Measurements from ENCODE around the gene FNIP1.
"Not testable (repeated sequence)": the region's sequence is repeated elsewhere in the genome, so short reads cannot be mapped to it uniquely, and the experiment has no call there.

FNIP1 gene

GRCh38 chr5:131634996-131635683 is 161.7 kb downstream of the FNIP1 start, which contains the start of gene RAPGEF6:
Gene RAPGEF6 (minus strand): TSS chr5:131635229. CDS start chr5:131635030, 199 bp downstream.
- DNase-seq, result peak; percentile 99

GRCh38 chr5:131634666-131634995 is 162.2 kb downstream of the FNIP1 start:
- DNase-seq, result peak; percentile 74

DNA sequence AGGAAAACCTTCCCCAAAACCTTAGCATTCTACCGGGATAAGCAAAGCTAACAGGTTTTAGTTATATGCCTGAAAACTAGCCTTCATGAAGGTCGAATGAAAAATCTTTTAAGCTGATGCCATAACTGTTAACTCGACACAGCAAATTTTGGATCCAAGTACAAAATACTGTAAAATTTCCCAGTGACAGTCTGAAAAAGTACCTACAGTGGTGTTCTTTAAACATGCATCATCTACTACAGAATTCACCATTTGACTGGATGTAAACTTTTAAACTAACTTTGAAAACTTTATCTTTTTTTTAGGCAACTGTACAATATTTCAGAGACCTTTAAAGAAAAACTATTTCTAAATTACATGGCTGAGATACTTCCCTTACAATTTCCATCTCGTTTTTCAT is 162.6 kb downstream of the FNIP1 start:
- no peak for DNase-seq

DNA sequence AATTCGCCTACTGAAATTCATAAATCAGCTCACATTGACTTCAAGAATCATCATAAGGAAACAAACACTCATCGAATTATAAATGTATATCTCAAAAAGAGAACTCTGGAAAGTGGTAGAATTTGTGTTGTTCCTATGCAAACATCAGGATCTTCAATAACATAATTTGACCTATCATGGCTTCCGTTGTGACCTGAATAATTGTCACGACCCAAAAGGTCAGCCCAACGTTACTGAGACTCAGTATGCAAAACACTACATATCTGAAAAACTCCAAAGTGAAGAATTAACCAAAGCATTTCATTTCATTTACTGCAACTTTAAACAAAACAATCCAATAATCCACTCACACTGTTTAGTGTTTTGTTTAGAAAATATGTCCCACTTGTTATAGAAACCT is 163.0 kb downstream of the FNIP1 start:
- DNase-seq, result no peak

DNA sequence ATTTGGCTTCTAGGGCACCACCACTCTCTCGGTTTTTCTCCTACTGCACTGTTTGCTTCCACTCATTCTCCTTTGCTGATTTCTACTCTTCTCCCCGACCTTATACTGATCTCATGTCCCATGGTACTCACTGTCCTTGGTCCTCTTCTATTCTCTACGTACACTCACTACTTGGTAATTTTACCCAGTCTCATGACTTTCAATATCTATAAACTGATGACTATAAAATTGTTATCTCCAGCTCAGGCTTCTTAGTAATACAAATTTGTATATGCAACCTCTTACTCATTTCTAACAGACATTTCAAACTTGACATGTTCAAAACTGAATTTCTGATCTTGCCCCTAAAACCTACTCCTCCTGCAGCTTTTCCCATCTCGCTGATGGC is 165.9 kb downstream of the FNIP1 start:
- DNase-seq, result no peak

DNA sequence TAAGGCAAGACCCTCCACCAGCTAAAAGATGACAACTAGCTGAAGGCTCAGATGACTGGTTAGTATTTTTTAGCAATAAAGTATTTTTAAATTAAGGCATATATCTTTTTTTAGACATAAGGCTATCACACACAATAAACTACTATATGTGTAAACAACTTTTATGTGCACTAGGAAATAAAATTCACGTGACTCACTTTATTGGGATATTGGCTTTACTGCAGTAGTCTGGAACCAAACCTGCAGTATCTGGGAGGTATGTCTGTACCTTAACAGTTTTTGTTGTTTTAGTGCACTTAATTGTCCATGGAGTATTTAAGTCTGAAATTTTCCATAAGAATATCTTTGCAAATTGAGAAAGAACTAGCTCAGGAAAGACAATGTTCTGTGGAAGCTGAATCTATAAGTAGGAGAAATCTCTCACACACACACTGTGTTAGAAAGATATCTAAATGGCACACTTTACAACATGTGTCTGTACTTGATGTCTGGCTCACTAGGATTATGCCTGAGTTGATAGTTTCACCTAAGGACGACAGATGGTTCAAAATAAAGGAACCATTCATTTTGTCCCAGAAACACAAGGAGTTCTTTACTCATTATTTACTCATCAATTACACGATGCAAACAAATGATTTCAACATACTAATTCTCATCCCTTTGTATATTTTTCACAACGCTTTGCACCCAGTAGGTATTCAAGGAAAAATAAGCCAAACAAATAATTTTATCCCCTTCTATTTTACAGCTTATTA is 166.4 kb downstream of the FNIP1 start:
- no peak for DNase-seq

- no peak for DNase-seq
Observed at GRCh38 chr5:131628990-131629389, 167.8 kb downstream of the FNIP1 start.

DNA sequence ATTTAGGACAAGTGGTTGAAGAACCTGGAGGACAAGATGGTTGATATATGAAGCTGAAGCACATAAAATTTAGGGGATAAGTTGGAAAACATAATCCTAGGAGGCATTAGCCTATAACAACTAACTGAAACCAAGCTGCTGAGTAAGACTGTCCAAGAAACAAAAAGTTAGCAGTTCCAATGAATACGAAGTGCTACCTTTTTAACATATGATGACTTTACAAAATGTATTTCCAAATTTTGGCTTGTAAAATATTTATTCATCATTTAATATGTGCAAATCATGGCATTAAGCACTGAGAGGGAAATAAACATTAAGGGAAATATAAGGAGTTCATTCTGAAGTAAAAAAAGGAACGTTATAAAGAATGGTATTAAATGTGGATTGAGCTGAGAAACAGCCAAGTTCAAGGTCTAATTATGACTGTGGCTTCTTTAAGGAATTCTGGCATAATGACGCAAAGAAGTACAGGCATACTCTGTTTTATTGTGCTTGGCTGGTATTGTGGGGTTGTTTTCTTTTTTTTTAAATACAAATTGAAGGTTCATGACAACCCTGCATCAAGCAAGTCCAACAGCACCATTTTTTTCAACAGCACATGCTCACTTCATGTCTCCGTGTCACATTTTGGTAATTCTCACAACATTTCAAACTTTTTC is 169.5 kb downstream of the FNIP1 start:
- DNase-seq, result no peak

- DNase-seq, result no peak
Observed at GRCh38 chr5:131622633-131623032, 174.2 kb downstream of the FNIP1 start.

GRCh38 chr5:131621164-131621563 is 175.7 kb downstream of the FNIP1 start:
- not testable (repeated sequence) for DNase-seq

- no peak for DNase-seq
Observed at GRCh38 chr5:131619102-131619501, 177.7 kb downstream of the FNIP1 start.

GRCh38 chr5:131617140-131617822 is 179.5 kb downstream of the FNIP1 start:
- no peak for DNase-seq

DNA sequence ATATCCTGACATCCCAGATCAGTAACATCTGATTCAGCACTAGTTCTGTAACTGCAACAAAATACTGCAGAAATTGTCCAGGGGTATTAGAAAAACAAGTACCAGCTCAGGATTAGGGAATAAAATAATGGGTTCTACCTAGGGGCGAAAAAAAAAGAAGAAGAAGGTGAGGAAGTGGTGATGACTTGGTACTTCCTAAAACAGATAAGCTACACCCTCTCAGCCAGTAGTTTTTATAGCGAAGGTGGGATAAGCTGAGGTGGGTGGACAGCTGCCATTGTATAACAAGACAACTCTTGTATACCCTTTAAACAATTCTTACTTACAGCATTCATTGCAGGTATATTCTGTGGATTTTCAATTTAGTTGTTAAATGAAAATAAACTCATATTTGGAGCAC is 180.9 kb downstream of the FNIP1 start:
- no peak for DNase-seq

GRCh38 chr5:131613423-131613822 is 183.4 kb downstream of the FNIP1 start:
- DNase-seq, result no peak

DNA sequence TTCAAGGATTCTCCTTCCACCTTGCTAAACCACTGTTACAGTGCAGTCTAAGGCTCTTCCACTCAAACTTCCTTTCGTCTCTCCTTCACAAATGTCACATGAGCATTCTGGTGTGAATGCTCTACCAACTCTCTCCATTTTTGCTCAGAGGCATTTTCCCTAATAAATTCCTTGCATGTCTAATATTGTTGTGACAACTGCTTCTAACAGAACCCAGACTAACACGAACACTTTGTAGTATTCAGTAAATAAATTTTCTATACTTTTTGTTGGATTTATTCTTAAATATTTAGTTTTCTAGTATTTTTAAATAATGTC is 185.8 kb downstream of the FNIP1 start:
- no peak for DNase-seq

DNA sequence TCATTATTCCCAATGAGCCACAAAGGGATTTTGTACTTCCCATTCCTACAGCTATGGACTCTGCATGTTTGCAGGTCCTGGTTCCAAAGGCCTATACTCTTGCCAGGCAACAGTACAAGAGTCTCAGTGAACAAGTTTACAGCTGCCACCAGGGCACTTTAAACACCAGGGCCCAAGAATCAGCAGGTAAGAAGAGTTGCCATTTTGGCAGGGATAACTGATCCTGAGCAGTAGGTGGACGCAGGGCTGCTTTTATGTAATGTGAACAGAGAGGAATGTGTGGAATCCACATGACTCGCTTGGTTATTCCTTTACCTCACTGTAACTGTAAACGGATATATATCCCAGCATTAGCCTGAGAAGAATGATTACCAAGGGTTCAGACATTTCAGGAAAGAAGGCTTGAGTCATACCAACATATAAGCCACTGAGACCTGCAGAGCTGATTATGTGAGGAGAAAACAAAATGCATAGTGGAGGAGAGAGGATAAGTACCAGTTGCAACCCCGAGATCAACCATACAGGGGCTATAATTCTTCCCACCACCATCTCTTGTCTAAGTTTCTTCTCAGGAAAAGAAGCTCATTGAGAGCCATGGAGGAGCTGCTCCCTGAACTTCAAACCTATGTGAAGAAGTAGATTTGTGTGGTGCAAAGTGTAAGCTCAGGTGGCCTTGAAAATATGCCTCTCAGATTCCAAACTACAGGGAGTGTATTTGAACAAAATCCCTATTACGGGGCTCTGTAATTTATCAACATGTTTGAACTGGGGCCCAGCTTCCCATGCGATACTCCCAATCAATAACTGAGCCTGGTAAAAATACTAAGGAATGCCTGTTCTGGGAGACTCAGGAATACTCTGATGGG is 186.4 kb downstream of the FNIP1 start:
- no peak for DNase-seq

GRCh38 chr5:131609774-131610173 is 187.0 kb downstream of the FNIP1 start:
- no peak for DNase-seq

DNA sequence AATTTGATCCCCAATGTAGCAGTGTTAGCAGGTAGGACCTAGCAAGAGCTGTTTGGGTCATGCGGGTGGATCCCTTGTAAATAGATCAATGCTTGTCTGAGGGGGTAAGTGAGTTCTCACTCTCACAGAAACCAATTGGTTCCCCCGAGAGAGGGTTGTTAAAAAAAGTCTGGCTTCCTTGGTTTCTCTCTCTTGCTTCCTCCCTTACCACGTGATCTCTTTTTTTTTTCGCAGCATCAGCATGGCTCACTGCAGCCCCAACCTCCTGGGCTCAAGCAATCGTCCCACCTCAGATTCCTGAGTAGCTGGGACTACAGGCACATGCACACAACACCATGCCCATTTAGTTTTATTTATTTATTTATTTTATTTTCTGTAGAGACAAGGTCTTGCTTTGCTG is 188.2 kb downstream of the FNIP1 start:
- no peak for DNase-seq

DNA sequence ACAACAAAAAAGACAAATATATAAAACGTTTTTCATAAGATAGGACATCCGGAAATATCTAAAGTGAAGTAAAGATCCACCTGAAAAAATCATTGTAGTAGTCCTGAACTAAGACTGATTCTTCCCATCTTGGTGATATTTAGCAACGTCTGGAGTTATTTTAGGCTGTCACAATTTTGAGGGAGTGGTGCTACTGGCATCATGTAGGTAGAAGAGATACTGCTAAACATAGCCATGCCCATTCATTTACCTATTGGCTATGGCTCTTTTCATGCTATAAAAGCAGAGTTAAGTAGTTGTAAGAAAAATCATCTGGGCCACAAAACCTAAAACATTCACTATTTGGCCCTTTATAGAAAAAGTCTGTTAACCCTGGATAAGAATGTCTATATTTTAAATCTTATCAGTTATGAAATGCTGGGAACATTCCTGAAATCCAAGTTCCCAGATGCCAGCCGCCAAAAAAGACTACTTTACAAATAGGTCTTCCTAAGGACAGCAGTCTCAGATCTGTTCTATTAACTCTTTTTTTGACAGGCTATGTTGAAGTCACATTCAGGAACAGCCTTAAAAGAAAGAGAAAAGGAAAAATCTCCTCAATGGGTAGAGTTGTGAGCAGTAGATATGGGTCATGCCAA is 188.8 kb downstream of the FNIP1 start:
- DNase-seq, result no peak

DNA sequence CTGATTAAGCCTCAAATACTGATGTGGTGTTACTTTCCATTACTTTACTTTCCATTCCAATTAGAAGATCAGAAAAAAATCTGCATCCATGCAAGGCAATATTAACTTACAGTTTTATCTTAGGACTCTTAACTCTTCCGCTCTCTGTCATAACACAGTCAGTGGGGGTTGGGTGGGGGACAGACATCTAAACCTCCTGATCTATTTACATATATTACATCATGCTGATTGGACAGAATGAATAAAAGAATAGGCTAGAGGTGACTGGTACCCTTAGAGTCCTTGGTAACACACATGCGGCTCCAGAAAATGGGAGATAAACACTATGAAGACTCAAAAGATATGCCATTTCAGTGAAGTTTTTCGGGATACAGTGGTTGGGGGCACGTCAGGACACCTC is 189.4 kb downstream of the FNIP1 start:
- no peak for DNase-seq

- no peak for DNase-seq
Observed at GRCh38 chr5:131605086-131605485, 191.7 kb downstream of the FNIP1 start.
